Germinal center (tissue), 1 donor: Measurements from ENCODE around the gene WWOX.

Experiments used
- DNase-seq: peaks from one replicate; pipeline ENCODE4 v3.0.0; 2012; ENCODE audit warnings: mixed read lengths, low spot score

The WWOX gene

DNA sequence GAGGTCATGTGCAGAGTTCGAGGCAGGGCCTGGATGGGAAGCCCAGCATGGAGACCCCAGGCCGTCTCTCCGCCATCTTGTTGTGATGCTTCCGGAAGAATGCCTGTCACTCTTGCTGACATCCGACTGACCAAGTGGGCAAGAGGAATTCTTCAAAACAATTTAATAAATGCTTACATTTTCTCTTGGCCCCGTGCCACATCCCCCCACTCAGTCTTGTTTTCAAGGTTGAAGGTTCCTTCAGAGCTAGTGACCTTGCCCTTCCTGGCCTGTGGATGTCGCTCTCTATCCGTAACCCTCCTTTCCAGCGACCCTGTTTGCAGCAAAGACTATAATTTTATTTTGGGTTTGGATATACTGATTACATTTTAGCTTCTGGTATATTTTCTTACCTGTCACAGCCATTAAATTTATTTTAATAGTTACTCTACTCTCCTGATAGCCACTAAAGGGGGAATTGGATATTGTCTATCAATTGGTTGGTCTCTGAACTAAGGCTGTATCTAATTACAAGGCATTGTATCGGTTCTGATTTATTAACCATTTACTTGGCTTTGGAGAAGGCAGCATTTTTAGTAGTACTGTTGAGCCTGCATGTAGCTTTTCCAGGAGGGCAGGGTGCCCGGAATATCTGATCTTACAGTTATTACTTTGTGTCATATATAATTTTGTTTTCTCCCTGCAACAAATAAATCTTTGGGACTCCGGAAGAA, 264.5 kb downstream of the WWOX start:
- no peak for DNase-seq

- no peak for DNase-seq
Observed at GRCh38 chr16:78364556-78364880, 265.1 kb downstream of the WWOX start.

GRCh38 chr16:78365366-78365765, 265.9 kb downstream of the WWOX start:
- no peak for DNase-seq

GRCh38 chr16:78368121-78369102, 269.0 kb downstream of the WWOX start:
- DNase-seq, result no peak

- DNase-seq, result no peak
Observed at GRCh38 chr16:78372277-78372676, 272.8 kb downstream of the WWOX start.

GRCh38 chr16:78375055-78375679, 275.7 kb downstream of the WWOX start:
- no peak for DNase-seq

GRCh38 chr16:78376452-78376851, 277.0 kb downstream of the WWOX start:
- DNase-seq, result no peak

GRCh38 chr16:78377312-78377711, 277.9 kb downstream of the WWOX start:
- no peak for DNase-seq

- DNase-seq, result no peak
Observed at GRCh38 chr16:78381060-78381459, 281.6 kb downstream of the WWOX start.

GRCh38 chr16:78383118-78383517, 283.7 kb downstream of the WWOX start:
- no peak for DNase-seq

DNA sequence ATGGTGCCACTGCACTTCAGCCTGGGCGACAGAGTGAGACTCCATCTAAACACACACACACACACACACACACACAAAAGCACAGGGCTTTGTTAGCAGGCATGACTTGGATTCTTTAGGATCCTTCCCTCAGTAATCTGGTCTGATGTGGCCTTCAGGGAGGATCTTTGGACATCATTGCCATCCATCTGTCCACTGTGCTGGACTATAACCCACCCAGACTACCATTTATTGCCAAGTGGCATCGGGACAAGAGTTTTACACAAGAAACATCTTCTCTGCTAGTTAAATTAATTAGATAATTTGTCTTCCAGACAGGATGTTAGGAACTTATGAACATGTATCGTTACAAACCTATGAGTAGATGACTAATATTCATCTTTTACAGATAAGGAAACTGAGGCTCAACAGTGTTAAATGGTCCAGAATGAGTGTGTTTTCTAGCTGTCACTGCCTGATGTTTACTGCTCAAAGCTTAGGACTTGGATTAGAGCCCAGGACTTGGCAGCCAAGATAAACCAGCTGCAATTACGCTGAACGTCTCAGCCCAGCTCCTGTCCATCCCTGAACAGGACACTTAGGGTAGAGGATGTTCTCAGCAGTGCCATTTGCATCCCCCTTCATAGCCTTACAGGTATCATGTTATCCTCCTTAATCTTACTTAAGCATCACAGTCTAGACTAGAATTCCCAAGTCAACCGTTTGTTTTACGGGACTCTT, 285.8 kb downstream of the WWOX start:
- no peak for DNase-seq

GRCh38 chr16:78386557-78387324, 287.3 kb downstream of the WWOX start:
- DNase-seq, result no peak

GRCh38 chr16:78389009-78389498, 289.6 kb downstream of the WWOX start:
- no peak for DNase-seq

GRCh38 chr16:78390092-78390491, 290.6 kb downstream of the WWOX start:
- no peak for DNase-seq

DNA sequence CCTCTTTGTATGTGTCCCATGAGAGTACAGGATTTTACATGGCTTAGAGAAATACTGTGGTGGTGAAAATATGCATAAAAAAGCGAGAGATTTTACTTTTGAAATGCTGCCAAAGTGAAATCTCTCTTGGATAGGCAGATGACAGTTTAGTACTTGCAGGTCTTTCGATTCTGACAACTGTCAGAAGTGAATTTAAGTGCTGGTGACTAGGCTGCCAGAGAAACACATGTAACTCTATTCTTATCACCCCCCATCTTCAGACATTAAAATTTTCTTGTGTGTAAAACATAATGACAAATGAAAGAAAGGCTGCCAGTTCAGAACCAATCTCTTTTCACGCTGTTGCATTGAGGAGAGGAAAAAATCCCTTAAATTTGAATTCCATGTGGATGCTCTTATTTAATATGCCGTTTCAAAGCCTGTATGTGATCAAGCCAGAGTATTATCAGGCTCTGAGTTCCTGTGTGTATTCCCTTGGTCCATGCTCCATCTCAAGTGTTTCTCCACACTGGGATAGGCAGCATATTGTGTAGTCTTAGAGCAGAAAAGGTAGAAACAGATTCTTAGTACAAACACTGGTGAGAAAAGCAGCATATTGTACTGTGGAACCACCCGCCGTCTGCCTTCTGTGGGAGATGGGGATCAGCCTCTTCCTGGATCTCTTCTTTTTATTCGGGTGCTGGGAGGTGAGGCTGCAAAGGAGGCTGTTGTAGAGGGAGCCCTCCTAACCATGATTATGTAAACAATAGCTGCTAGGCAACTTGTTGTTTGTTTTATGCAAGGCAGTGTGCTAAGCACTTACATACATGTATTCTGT, 291.3 kb downstream of the WWOX start:
- no peak for DNase-seq

DNA sequence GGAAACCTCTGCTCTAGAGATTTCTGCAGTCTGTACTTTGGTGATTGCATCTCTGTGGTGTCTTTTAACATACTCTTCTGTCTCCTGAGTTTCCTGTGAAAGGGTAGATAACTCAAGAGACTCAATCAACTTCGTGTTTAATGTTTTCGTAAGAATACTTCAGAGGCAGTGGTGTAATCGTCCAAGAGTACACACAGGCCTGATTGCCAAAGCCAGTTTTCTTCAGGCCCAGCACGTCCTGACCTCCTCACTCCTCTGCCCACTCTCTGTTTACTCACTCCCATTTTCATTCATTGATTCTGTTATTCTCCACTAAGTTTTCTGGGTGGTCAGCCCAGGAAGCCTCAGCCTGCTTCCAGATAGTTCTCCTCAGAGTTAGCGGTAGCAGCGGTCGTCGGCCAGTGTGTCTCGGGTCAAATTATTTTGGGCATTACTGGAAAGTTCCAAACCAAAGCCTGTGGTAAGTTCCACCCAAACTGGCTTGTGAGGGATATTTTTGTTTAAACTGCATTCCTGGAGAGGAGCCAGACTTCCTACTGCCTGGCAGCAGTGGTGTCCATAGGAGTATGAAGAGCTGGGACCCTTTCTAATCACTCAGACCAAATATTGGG, 293.2 kb downstream of the WWOX start:
- no peak for DNase-seq

DNA sequence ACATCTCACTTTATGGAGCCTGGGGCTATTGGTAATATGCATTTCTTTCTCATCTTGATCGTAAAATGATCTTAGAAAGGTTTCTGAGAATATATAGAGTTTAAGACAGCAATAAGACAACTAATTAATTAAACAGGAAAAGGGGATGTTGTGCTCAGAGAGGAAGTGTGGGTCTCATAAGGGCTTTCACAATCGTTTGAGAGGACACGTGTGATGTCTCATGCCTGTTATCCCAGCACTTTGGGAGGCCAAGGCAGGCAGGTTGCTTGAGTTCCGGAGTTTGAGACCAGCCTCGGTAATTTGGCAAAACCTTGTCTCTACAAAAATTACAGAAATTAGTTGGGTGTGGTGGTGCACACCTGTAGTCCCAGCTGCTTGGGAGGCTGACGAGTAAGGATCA, 295.6 kb downstream of the WWOX start:
- no peak for DNase-seq

- no peak for DNase-seq
Observed at GRCh38 chr16:78396046-78396445, 296.6 kb downstream of the WWOX start.

DNA sequence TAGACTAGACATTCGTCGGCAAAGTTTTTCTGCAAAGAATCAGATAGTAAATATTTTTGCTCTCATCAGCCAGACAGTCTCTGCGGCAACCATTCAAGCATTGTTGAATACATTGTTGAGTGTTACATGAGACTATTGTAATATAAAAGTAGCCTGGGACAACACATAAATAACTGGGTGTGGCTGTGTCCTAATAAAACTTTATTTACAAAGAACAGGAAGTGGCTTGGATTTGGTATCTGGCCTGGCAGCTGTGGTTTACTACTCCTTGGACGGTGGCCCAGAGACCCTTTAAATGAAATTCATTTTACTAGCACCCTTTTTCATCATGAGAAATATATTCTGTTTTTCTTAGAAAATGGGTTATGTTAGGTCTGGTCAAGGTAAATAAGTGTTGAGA, 297.2 kb downstream of the WWOX start:
- no peak for DNase-seq

DNA sequence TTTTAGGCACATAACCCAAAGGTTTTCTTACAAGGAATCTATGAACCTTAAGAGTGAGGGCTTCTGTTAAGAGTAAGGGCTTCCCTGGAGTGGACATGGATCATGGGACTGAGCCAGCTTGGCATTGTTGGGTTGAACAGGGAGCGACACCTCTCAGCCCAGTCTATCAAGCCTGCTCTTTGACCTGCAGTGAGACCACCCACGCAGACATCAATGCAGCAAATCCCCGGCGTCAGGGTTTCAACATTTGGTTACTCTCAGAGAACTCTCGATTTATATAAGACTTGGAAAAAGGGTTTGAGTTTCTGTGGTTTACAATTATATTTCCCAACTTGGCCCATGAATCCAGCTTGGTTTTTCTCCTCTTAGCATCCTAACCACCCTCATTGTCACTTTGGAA, 299.9 kb downstream of the WWOX start:
- no peak for DNase-seq
